Common myeloid progenitor, CD34-positive (primary cell): ENCODE data around the gene YIPF3.

Experiments
- CTCF ChIA-PET: fragments of 350-600 bp; sonication (Branson Sonifier 250); formaldehyde crosslinking; loops from one replicate; lab custom pipeline; 2021; ENCODE audit warnings: antibody characterized with exemption; lab: Charles Lee
- POLR2A ChIA-PET: fragments of 350-600 bp; sonication (Branson Sonifier 250); formaldehyde crosslinking; loops from one replicate; lab custom pipeline; 2021; ENCODE audit warnings: antibody characterized with exemption; lab: Charles Lee
- DNase-seq, 3 donors: peaks; one replicate each; pipeline versions ENCODE4 v3.0.0 to v3.0.0-alpha.2; 2013
- H3K27ac ChIP-seq, 2 experiments: 1 replicate in 1 of 2; 2 replicates in 1 of 2; pipeline ENCODE4 v1.7.0; 2013; ENCODE audit warnings: inconsistent platforms in 2 of 2, low read length in 2 of 2, mild to moderate bottlenecking in 2 of 2, low read depth in 1 of 2, moderate library complexity in 1 of 2; ENCODE audit not compliant: severe bottlenecking in 2 of 2, insufficient read depth in 1 of 2, poor library complexity in 1 of 2
- H3K27me3 ChIP-seq, 5 experiments: replicated peaks in 2 of 5; 1 replicate in 3 of 5; 2 replicates in 2 of 5; pipeline versions ENCODE4 v1.6.1 to v1.7.0; 2013; ENCODE audit warnings: low read length in 4 of 5, mild to moderate bottlenecking in 2 of 5, moderate library complexity in 2 of 5, inconsistent platforms in 1 of 5; ENCODE audit not compliant: insufficient read depth in 5 of 5, control insufficient read depth in 4 of 5
- H3K36me3 ChIP-seq, 4 experiments: 1 replicate in 2 of 4; 2 replicates in 2 of 4; pipeline versions ENCODE4 v1.6.1 to v1.7.0; 2013; ENCODE audit warnings: low read length in 3 of 4, control low read depth in 1 of 4, mild to moderate bottlenecking in 1 of 4; ENCODE audit not compliant: control insufficient read depth in 4 of 4, insufficient read depth in 4 of 4
- H3K4me1 ChIP-seq, 4 experiments: 1 replicate in 3 of 4; 2 replicates in 1 of 4; pipeline versions ENCODE4 v1.6.1 to v1.7.1; 2013; ENCODE audit warnings: low read length in 3 of 4, mild to moderate bottlenecking in 3 of 4, control low read depth in 1 of 4, inconsistent platforms in 1 of 4, moderate library complexity in 1 of 4; ENCODE audit not compliant: control insufficient read depth in 4 of 4, insufficient read depth in 4 of 4; ENCODE audit errors: control extremely low read depth in 1 of 4
- H3K4me3 ChIP-seq, 7 experiments: 1 replicate in 4 of 7; 2 replicates in 3 of 7; pipeline versions ENCODE4 v1.5.1 to v1.7.0; 2013; ENCODE audit warnings: mild to moderate bottlenecking in 7 of 7, low read length in 6 of 7, moderate library complexity in 6 of 7, inconsistent platforms in 2 of 7, low read depth in 2 of 7, control low read depth in 1 of 7; ENCODE audit not compliant: insufficient read depth in 4 of 7, control insufficient read depth in 1 of 7; ENCODE audit errors: extremely low read depth in 1 of 7
- H3K9me3 ChIP-seq, 5 experiments: 1 replicate in 4 of 5; 2 replicates in 1 of 5; pipeline versions ENCODE4 v1.6.1 to v1.7.1; 2013; ENCODE audit warnings: low read length in 4 of 5, mild to moderate bottlenecking in 2 of 5, inconsistent platforms in 1 of 5, low read depth in 1 of 5, moderate library complexity in 1 of 5; ENCODE audit not compliant: control insufficient read depth in 4 of 5, insufficient read depth in 2 of 5; ENCODE audit errors: control extremely low read depth in 1 of 5
- WGBS: methylation state at CpG from one replicate; pipeline ENCODE4 v1.1.5; 2013; ENCODE audit not compliant: insufficient coverage; 5-methylcytosine and 5-hydroxymethylcytosine counted together

Gene YIPF3

DNA sequence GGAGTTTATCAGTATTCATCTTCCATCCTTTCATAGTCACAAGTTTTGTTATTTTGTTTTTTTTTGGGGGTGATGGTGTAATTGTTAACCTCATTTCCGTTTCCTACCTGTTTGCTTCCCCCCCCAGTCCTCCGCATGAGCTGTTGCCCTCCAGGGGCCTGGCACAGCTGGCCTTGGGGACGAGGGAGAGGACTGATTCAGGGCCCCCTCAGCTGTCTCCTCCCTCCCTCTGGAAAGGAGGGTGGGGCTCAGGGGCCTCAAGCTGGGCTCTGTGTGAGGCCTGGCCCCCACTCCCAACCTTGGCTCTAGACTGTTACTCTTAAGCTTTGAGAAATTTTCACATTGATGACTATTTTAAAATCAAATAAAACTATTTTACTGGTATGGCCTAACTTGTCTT lies 10.6 kb downstream of the YIPF3 start:
- no peak overlapping the region for H3K4me3 ChIP-seq
- no peak for DNase-seq
- H3K9me3 ChIP-seq, result no peaks in the 10 kb centered on the region
- ChIA-PET POLR2A (interaction anchor here (0.6 kb wide), 1 partner anchor 557 kb away, joined by 3 read pairs; no protein-coding TSS in a partner anchor), CTCF (interaction anchor here (0.7 to 5.7 kb wide), 23 partner anchors 10 to 321 kb away, joined by 3 to 64 read pairs (median 5); partner anchors contain the start of genes DLK2, DNPH1, POLR1C and YIPF3)
- H3K27me3 ChIP-seq, result peaks cover 0 to 42% (median 17%) of the 10 kb centered on the region in 5 experiments
- H3K36me3 ChIP-seq, result peaks cover 4 to 45% (median 39%) of the 10 kb centered on the region in 4 experiments
- no peak overlapping the region for H3K27ac ChIP-seq
- WGBS, result 93% methylated on average over 2 of the region's 3 CpGs
- peaks cover 0 to 18% (median 16%) of the 10 kb centered on the region in 4 experiments for H3K4me1 ChIP-seq

DNA sequence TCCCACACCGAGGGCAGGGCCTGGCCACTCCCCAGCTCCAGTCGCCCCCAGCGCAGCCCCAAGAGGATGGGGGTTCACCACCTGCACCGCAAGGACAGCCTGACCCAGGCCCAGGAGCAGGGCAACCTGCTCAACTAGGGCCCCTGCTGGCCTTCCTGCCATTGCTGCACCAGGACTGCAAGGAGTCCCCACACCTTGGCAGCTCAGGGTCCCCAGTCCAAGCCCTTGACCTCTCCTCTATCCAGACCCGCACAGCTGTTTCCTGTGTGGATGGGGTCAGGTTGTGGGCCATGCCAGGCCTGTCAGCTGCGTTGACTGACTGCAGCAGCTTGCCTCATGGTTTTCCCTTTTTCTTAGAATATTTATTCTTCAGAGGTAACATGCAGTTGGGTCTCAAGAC lies 11.0 kb downstream of the YIPF3 start:
- 74% methylated on average over 3 of the region's 6 CpGs for WGBS
- Histone ChIP-seq H3K27ac (no peak overlapping the region), H3K9me3 (no peaks in the 10 kb centered on the region), H3K4me1 (peaks cover 0 to 16% (median 15%) of the 10 kb centered on the region in 4 experiments), H3K4me3 (no peak overlapping the region), H3K36me3 (peaks cover 4 to 45% (median 40%) of the 10 kb centered on the region in 4 experiments), H3K27me3 (peaks cover 0 to 40% (median 17%) of the 10 kb centered on the region in 5 experiments)
- POLR2A ChIA-PET, result no interaction called here
- CTCF ChIA-PET, result interaction anchor here (0.7 to 5.7 kb wide), 23 partner anchors 10 to 321 kb away, joined by 3 to 64 read pairs (median 5); partner anchors contain the start of genes DLK2, DNPH1, POLR1C and YIPF3
- DNase-seq, result no peak

GRCh38 chr6:43504756-43505593 lies 11.8 kb downstream of the YIPF3 start:
- WGBS, result 95% methylated on average over 15 of the region's 26 CpGs
- CTCF ChIA-PET, result interaction anchor here (1.0 to 5.7 kb wide), 16 partner anchors 10 to 299 kb away, joined by 3 to 64 read pairs (median 4); partner anchors contain the start of gene DLK2
- Histone ChIP-seq H3K4me1 (peaks cover 0 to 11% (median 9%) of the 10 kb centered on the region in 4 experiments), H3K27ac (no peak overlapping the region), H3K4me3 (no peak overlapping the region), H3K27me3 (peaks cover 0 to 32% (median 17%) of the 10 kb centered on the region in 5 experiments), H3K9me3 (no peaks in the 10 kb centered on the region), H3K36me3 (peaks cover 6 to 52% (median 45%) of the 10 kb centered on the region in 4 experiments)
- no peak for DNase-seq
- POLR2A ChIA-PET, result no interaction called here

DNA sequence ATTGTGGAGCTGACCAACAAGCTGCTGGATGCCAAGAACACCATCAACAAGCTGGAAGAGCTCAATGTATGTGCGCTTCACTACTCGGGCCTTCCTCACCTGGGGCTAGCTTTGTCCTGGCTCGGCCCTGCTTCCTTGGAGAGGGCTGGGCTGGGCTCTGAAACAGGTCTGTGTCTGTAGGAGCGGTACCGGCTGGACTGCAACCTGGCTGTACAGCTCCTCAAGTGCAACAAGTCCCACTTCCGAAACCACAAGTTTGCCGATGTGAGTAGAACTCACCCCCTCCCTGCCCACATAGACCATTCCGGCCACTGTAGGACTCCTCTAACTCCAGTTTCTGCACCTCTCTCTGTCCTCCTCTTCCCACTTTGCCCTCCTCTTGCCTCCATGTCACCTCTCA lies 13.3 kb downstream of the YIPF3 start:
- DNase-seq, result no peak
- CTCF ChIA-PET, result interaction anchor here (1.2 to 5.7 kb wide), 8 partner anchors 8 to 113 kb away, joined by 3 to 32 read pairs (median 4); partner anchors contain the start of gene DLK2
- H3K4me1 ChIP-seq, result peaks cover 0 to 5% (median 3%) of the 10 kb centered on the region in 4 experiments
- no peak overlapping the region for H3K27ac ChIP-seq
- H3K9me3 ChIP-seq, result no peaks in the 10 kb centered on the region
- POLR2A ChIA-PET, result no interaction called here
- H3K36me3 ChIP-seq, result peaks cover 13 to 67% (median 60%) of the 10 kb centered on the region in 4 experiments
- WGBS, result 91% methylated on average over 7 of the region's 8 CpGs
- peaks cover 0 to 17% (median 11%) of the 10 kb centered on the region in 5 experiments for H3K27me3 ChIP-seq
- no peak overlapping the region for H3K4me3 ChIP-seq

GRCh38 chr6:43502666-43503065 lies 14.1 kb downstream of the YIPF3 start:
- no peak overlapping the region for H3K4me3 ChIP-seq
- 100% methylated on average over 2 of the region's 4 CpGs for WGBS
- H3K27me3 ChIP-seq, result peaks cover 0 to 9% (median 5%) of the 10 kb centered on the region in 5 experiments
- H3K4me1 ChIP-seq, result peaks cover 0 to 5% (median 3%) of the 10 kb centered on the region in 4 experiments
- H3K27ac ChIP-seq, result no peak overlapping the region
- H3K36me3 ChIP-seq, result peaks cover 13 to 74% (median 64%) of the 10 kb centered on the region in 4 experiments
- POLR2A ChIA-PET, result no interaction called here
- H3K9me3 ChIP-seq, result no peaks in the 10 kb centered on the region
- CTCF ChIA-PET, result interaction anchor here (1.2 to 5.7 kb wide), 7 partner anchors 9 to 49 kb away, joined by 3 to 32 read pairs (median 4); partner anchors contain the start of gene DLK2
- DNase-seq, result no peak

GRCh38 chr6:43500921-43501320 lies 15.8 kb downstream of the YIPF3 start:
- Histone ChIP-seq H3K9me3 (no peaks in the 10 kb centered on the region), H3K27ac (no peak overlapping the region), H3K27me3 (no peaks in the 10 kb centered on the region), H3K36me3 (peaks cover 13 to 77% (median 65%) of the 10 kb centered on the region in 4 experiments), H3K4me1 (no peaks in the 10 kb centered on the region), H3K4me3 (no peak overlapping the region)
- POLR2A ChIA-PET, result no interaction called here
- CTCF ChIA-PET, result interaction anchor here (0.6 to 1.4 kb wide), 3 partner anchors 8 to 117 kb away, joined by 3 to 5 read pairs (median 3); no protein-coding TSS in a partner anchor
- no peak for DNase-seq
- 94% methylated on average over 2 of the region's 3 CpGs for WGBS
